H9 (cell line): ENCODE measurements around the gene MPST. TPM values are rescaled to one million over a fixed set of nuclear protein-coding genes. Genes with fewer than 3 reads are reported as not detected.

Experiments used
- DNase-seq: peaks from one replicate; pipeline ENCODE4 v3.0.0-alpha.2; 2017
- H2AFZ ChIP-seq: one replicate; pipeline ENCODE4 v1.6.1; 2013; ENCODE audit warnings: mild to moderate bottlenecking, low read length, control low read depth, moderate library complexity
- H2AK5ac ChIP-seq: 2 replicates; pipeline ENCODE4 v1.6.1; 2013; ENCODE audit warnings: low read length, control low read depth, mixed read lengths; ENCODE audit not compliant: insufficient read length
- H2BK120ac ChIP-seq: one replicate; pipeline ENCODE4 v1.6.1; 2013; ENCODE audit warnings: low read depth, mild to moderate bottlenecking, low read length, control low read depth, inconsistent platforms; ENCODE audit not compliant: poor library complexity, severe bottlenecking
- H2BK12ac ChIP-seq: 2 replicates; pipeline ENCODE4 v1.6.1; 2013; ENCODE audit warnings: low read length, control low read depth, mixed read lengths, low read depth; ENCODE audit not compliant: insufficient read length
- H2BK15ac ChIP-seq: 2 replicates; pipeline ENCODE4 v1.6.1; 2013; ENCODE audit warnings: low read depth, low read length, control low read depth
- H2BK20ac ChIP-seq: one replicate; pipeline ENCODE4 v1.6.1; 2013; ENCODE audit warnings: low read depth, mild to moderate bottlenecking, low read length, control low read depth, inconsistent platforms; ENCODE audit not compliant: poor library complexity, severe bottlenecking
- H2BK5ac ChIP-seq: 2 replicates; pipeline ENCODE4 v1.6.1; 2013; ENCODE audit warnings: low read length, control low read depth, mixed read lengths; ENCODE audit not compliant: insufficient read length
- H3K14ac ChIP-seq: 2 replicates; pipeline ENCODE4 v1.6.1; 2013; ENCODE audit warnings: low read length, control low read depth; ENCODE audit not compliant: insufficient read depth
- H3K18ac ChIP-seq: 2 replicates; pipeline ENCODE4 v1.6.1; 2013; ENCODE audit warnings: low read depth, mild to moderate bottlenecking, mixed read lengths, low read length, control low read depth; ENCODE audit not compliant: insufficient read length
- H3K23ac ChIP-seq: 2 replicates; pipeline ENCODE4 v1.6.1; 2013; ENCODE audit warnings: low read length, control low read depth, mixed read lengths, low read depth; ENCODE audit not compliant: insufficient read length
- H3K23me2 ChIP-seq: 2 replicates; pipeline ENCODE4 v1.6.1; 2013; ENCODE audit warnings: low read depth, mild to moderate bottlenecking, mixed read lengths, low read length, control low read depth; ENCODE audit not compliant: insufficient read length, poor library complexity, severe bottlenecking
- H3K27ac ChIP-seq: 2 replicates; pipeline ENCODE4 v1.5.1; 2013; ENCODE audit warnings: low read length, control low read depth, mixed read lengths, low read depth; ENCODE audit not compliant: insufficient read length
- H3K27me3 ChIP-seq: 2 replicates; pipeline ENCODE4 v1.6.1; 2013; ENCODE audit warnings: low read length, control low read depth, inconsistent platforms; ENCODE audit not compliant: insufficient read depth
- H3K4ac ChIP-seq: 2 replicates; pipeline ENCODE4 v1.6.1; 2013; ENCODE audit warnings: low read depth, mild to moderate bottlenecking, control low read depth, inconsistent platforms, low read length, moderate library complexity
- H3K4me1 ChIP-seq: 2 replicates; pipeline ENCODE4 v1.6.1; 2013; ENCODE audit warnings: low read length, control low read depth, inconsistent platforms; ENCODE audit not compliant: insufficient read depth
- H3K4me2 ChIP-seq: 2 replicates; pipeline ENCODE4 v1.6.1; 2013; ENCODE audit warnings: low read length, control low read depth, mixed read lengths; ENCODE audit not compliant: insufficient read length, insufficient read depth
- H3K56ac ChIP-seq: 2 replicates; pipeline ENCODE4 v1.6.1; 2013; ENCODE audit warnings: low read depth, mild to moderate bottlenecking, mixed read lengths, low read length, control low read depth; ENCODE audit not compliant: insufficient read length
- H3K79me1 ChIP-seq: 2 replicates; pipeline ENCODE4 v1.6.1; 2013; ENCODE audit warnings: low read depth, mild to moderate bottlenecking, moderate library complexity, low read length, control low read depth, inconsistent platforms; ENCODE audit not compliant: insufficient read depth, poor library complexity, severe bottlenecking
- H3K79me2 ChIP-seq: 2 replicates; pipeline ENCODE4 v1.6.1; 2013; ENCODE audit warnings: low read length, control low read depth, inconsistent platforms; ENCODE audit not compliant: insufficient read depth
- H3K9ac ChIP-seq: 2 replicates; pipeline ENCODE4 v1.6.1; 2013; ENCODE audit warnings: low read length, control low read depth, mixed read lengths; ENCODE audit not compliant: insufficient read length; ENCODE audit errors: extremely low read depth
- H3K9me3 ChIP-seq: one replicate; pipeline ENCODE4 v1.6.1; 2013; ENCODE audit warnings: low read depth, low read length, inconsistent platforms; ENCODE audit not compliant: control insufficient read depth
- H3T11ph ChIP-seq: one replicate; pipeline ENCODE4 v1.6.1; 2013; ENCODE audit warnings: mild to moderate bottlenecking, low read length, control low read depth, inconsistent platforms
- H4K20me1 ChIP-seq: one replicate; pipeline ENCODE4 v1.6.1; 2013; ENCODE audit not compliant: control insufficient read depth, insufficient read length, insufficient read depth
- H4K5ac ChIP-seq: 2 replicates; pipeline ENCODE4 v1.6.1; 2013; ENCODE audit warnings: low read depth, mild to moderate bottlenecking, mixed read lengths, low read length, control low read depth; ENCODE audit not compliant: insufficient read length
- H4K8ac ChIP-seq: replicated peaks from 2 replicates; pipeline ENCODE4 v1.6.1; 2013; ENCODE audit warnings: low read length, control low read depth, mixed read lengths, low read depth; ENCODE audit not compliant: insufficient read length
- H4K91ac ChIP-seq: 2 replicates; pipeline ENCODE4 v1.6.1; 2013; ENCODE audit warnings: low read depth, mild to moderate bottlenecking, moderate library complexity, mixed read lengths, low read length, control low read depth; ENCODE audit not compliant: insufficient read length
- H3K27ac Mint-ChIP-seq, 3 experiments: 2 replicates in 2 of 3; 3 replicates in 1 of 3; pipeline ENCODE4 v1.8.0; 2020 to 2021; ENCODE audit warnings: mixed read lengths in 3 of 3, mild to moderate bottlenecking in 1 of 3, moderate library complexity in 1 of 3
- H3K27me3 Mint-ChIP-seq: 2 replicates; pipeline ENCODE4 v1.8.0; 2021; ENCODE audit warnings: low read depth, mild to moderate bottlenecking, moderate library complexity, mixed read lengths
- H3K36me3 Mint-ChIP-seq, 3 experiments: 2 replicates in 2 of 3; 3 replicates in 1 of 3; pipeline ENCODE4 v1.8.0; 2020 to 2021; ENCODE audit warnings: low read depth in 3 of 3, mixed read lengths in 3 of 3; ENCODE audit not compliant: insufficient read depth in 1 of 3
- H3K4me1 Mint-ChIP-seq, 2 experiments: 2 replicates each; pipeline ENCODE4 v1.8.0; 2020; ENCODE audit warnings: mixed read lengths in 2 of 2
- H3K4me3 Mint-ChIP-seq, 2 experiments: 2 replicates in 1 of 2; 3 replicates in 1 of 2; pipeline ENCODE4 v1.8.0; 2020 to 2021; ENCODE audit warnings: mild to moderate bottlenecking in 2 of 2, mixed read lengths in 2 of 2, moderate library complexity in 1 of 2
- H3K9me3 Mint-ChIP-seq, 2 experiments: 2 replicates in 1 of 2; 3 replicates in 1 of 2; pipeline ENCODE4 v1.8.0; 2020; ENCODE audit warnings: mild to moderate bottlenecking in 2 of 2, mixed read lengths in 2 of 2, moderate library complexity in 1 of 2
- CTCF ChIP-seq: fragments of 200-600 bp; sonication (generic); conservative IDR thresholded peaks from 3 replicates; pipeline ENCODE4 v1.8.0; 2021; ENCODE audit warnings: antibody characterized with exemption, mild to moderate bottlenecking
- WGBS: extraction: QIAGEN DNeasy Blood & Tissue Kit; methylation state at CpG from one replicate; pipeline ENCODE4 v1.1.7; 2013; ENCODE audit warnings: missing lambda C conversion rate, low lambda C conversion rate, mixed read lengths; ENCODE audit not compliant: insufficient read length; ENCODE audit errors: extremely low coverage; 5-methylcytosine and 5-hydroxymethylcytosine counted together
- total RNA-seq: library from RNA; stranded (reverse); gene quantifications from 2 replicates; pipeline ENCODE4 v1.2.1, GENCODE V29; 2021

MPST gene
- total RNA-seq, 1 experiment from 2014 or later = 70.5 TPM

- H3K79me2 ChIP-seq = peaks cover 2% of the 10 kb centered on the region; the same call in 1 of the 2 replicates
- H2BK12ac ChIP-seq = no peak overlapping the region
- Mint-ChIP-seq H3K9me3 (no peaks in the 10 kb centered on the region), H3K4me3 (peak overlapping the region; percentile 80 to 86), H3K36me3 (peaks cover 5 to 14% (median 13%) of the 10 kb centered on the region in 3 experiments; a peak in 6 of 7 replicates), H3K4me1 (peaks cover 23 to 32% of the 10 kb centered on the region in 2 experiments), H3K27me3 (no peaks in the 10 kb centered on the region), H3K27ac (peak overlapping the region in 1 of 3 experiments; percentile 68; a peak in 1 of 7 replicates)
- H3K4me1 ChIP-seq = peaks cover 6% of the 10 kb centered on the region; the same call in 1 of the 2 replicates
- no peak for TF ChIP-seq CTCF
- no peak overlapping the region for H2AK5ac ChIP-seq
- no peak overlapping the region for H2BK20ac ChIP-seq
- peaks cover 3% of the 10 kb centered on the region for H3K23me2 ChIP-seq
- peak overlapping the region; percentile 64 for H3K4me2 ChIP-seq
- H3K27ac ChIP-seq = no peak overlapping the region
- H2BK5ac ChIP-seq = no peak overlapping the region
- no CpG with 5 or more reads among the region's 45 CpGs for WGBS
- no peak for DNase-seq
- H3K4ac ChIP-seq = no peak overlapping the region
- H3K27me3 ChIP-seq = no peaks in the 10 kb centered on the region
- no peak overlapping the region for H4K8ac ChIP-seq
- no peak overlapping the region for H2BK15ac ChIP-seq
- H3K56ac ChIP-seq = no peak overlapping the region
- no peak overlapping the region for H4K91ac ChIP-seq
- H2AFZ ChIP-seq = no peak overlapping the region
- H3T11ph ChIP-seq = no peak overlapping the region
- H3K23ac ChIP-seq = no peak overlapping the region
- H4K5ac ChIP-seq = no peak overlapping the region
- H2BK120ac ChIP-seq = no peak overlapping the region
- peak overlapping the region; percentile 38 for H3K14ac ChIP-seq
- peaks cover 3% of the 10 kb centered on the region for H4K20me1 ChIP-seq
- H3K9me3 ChIP-seq = no peaks in the 10 kb centered on the region
- H3K79me1 ChIP-seq = no peaks in the 10 kb centered on the region
- H3K9ac ChIP-seq = peak overlapping the region; percentile 62
- no peak overlapping the region for H3K18ac ChIP-seq
Observed at GRCh38 chr22:37018086-37018814, 1.3 kb upstream of the MPST start.
